Upper lobe of left lung (tissue), 6 donors: ENCODE results near the gene EPHB1. TPM values are rescaled to one million over a fixed set of nuclear protein-coding genes. Genes with fewer than 3 reads are reported as not detected.
A peak's percentile ranks its signal among the peaks of the same experiment; 100 is the strongest.
"Not testable (repeated sequence)": the region's sequence is repeated elsewhere in the genome, so short reads cannot be mapped to it uniquely, and the experiment has no call there.

ENCODE experiments used
- ATAC-seq, 2 donors: fragments of 200-7000 bp; cut with Tn5 transposase; one replicate each; pipeline ENCODE4 v1.9.1; 2022; ENCODE audit warnings: mild to moderate bottlenecking in 2 of 2, moderate library complexity in 2 of 2; ENCODE audit not compliant: low FRiP score in 2 of 2
- DNase-seq, 2 donors: peaks; one replicate each; pipeline ENCODE4 v3.0.0-alpha.2; 2019 to 2020
- H3K27ac ChIP-seq, 4 donors: fragments of 200-600 bp; sonication (generic); one replicate each; pipeline ENCODE4 v1.5.1; 2016 to 2019
- H3K27me3 ChIP-seq, 4 donors: fragments of 200-600 bp; sonication (generic); one replicate each; pipeline ENCODE4 v1.5.1; 2017 to 2019
- H3K36me3 ChIP-seq, 4 donors: fragments of 200-600 bp; sonication (generic); one replicate each; pipeline ENCODE4 v1.5.1; 2016 to 2019
- H3K4me1 ChIP-seq, 4 donors: fragments of 200-600 bp; sonication (generic); one replicate each; pipeline ENCODE4 v1.5.1; 2018 to 2019
- H3K4me3 ChIP-seq, 4 donors: fragments of 200-600 bp; sonication (generic); one replicate each; pipeline ENCODE4 v1.5.1; 2017 to 2019; ENCODE audit warnings: mild to moderate bottlenecking in 2 of 4, moderate library complexity in 1 of 4
- H3K9me3 ChIP-seq, 4 donors: fragments of 200-600 bp; sonication (generic); one replicate each; pipeline ENCODE4 v1.5.1; 2018 to 2019
- EP300 ChIP-seq, 4 donors: sonication (generic); formaldehyde crosslinking; IDR thresholded peaks; one replicate each; pipeline ENCODE4 v1.5.1; 2017; ENCODE audit warnings: antibody characterized with exemption in 4 of 4, control low read depth in 2 of 4
- POLR2A ChIP-seq, 4 donors: fragments of 450-650 bp; IDR thresholded peaks; one replicate each; pipeline ENCODE4 v1.5.1; 2016 to 2017; ENCODE audit warnings: antibody characterized with exemption in 4 of 4, mild to moderate bottlenecking in 2 of 4
- POLR2AphosphoS5 ChIP-seq, 2 donors: sonication (generic); formaldehyde crosslinking; IDR thresholded peaks; one replicate each; pipeline ENCODE4 v1.5.1; 2017; ENCODE audit warnings: antibody characterized with exemption in 2 of 2
- WGBS, 2 donors: methylation state at CpG; one replicate each; pipeline ENCODE4 v1.1.5; 2017 to 2018; 5-methylcytosine and 5-hydroxymethylcytosine counted together
- total RNA-seq, 6 donors: library from RNA; depleted of rRNA in 4 of 6; stranded (reverse); fragments of >200 nt in 4 of 6; gene quantifications; one replicate each; pipeline versions ENCODE4 v1.1.0 to v1.2.1, GENCODE V29; 2016 to 2021
- TF ChIP-seq, protein P1 (sequence below), 6 experiments: fragments of 450-650 bp in 4 of 6; fragments of 200-600 bp in 2 of 6; sonication (generic) in 2 of 6; IDR thresholded peaks; one replicate each; pipeline ENCODE4 v1.5.1; 2016 to 2019; ENCODE audit warnings: antibody characterized with exemption in 6 of 6
- donor health status: DM: no; HTN: no; CAD: no; lungs with moderate emphysema.
- donor health status: DM: no; HTN: yes; CAD: no; lungs with severe emphysema.

EPHB1 gene
- total RNA-seq, 6 donors from 2014 or later, result 1.3 to 14.6 (median 2.4) TPM; not detected in 1

DNA sequence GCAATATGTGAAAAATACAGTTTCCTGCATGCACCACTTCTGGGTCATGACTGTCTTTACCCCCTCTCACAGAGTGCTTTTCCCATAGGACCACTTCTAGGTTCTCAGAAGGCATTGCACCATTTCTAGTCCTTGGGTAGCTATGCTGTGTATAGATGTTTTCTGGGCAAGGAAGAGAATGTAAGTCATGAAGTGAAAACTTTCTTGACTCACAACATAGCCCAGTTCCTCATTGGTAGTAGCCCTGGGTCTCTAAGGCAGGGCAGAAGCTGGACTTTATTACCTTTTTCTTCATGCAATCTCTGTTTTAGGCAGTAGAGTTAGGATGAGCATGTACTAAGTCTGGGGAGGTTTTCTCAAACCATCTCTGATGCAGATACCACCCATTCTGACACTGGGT is 203.1 kb downstream of the EPHB1 start:
- TF ChIP-seq POLR2AphosphoS5 (IDR thresholded peaks at IDR 0.05), result no peak
- no peak for TF ChIP-seq POLR2A (IDR thresholded peaks at IDR 0.05)
- TF ChIP-seq, protein P1, sequence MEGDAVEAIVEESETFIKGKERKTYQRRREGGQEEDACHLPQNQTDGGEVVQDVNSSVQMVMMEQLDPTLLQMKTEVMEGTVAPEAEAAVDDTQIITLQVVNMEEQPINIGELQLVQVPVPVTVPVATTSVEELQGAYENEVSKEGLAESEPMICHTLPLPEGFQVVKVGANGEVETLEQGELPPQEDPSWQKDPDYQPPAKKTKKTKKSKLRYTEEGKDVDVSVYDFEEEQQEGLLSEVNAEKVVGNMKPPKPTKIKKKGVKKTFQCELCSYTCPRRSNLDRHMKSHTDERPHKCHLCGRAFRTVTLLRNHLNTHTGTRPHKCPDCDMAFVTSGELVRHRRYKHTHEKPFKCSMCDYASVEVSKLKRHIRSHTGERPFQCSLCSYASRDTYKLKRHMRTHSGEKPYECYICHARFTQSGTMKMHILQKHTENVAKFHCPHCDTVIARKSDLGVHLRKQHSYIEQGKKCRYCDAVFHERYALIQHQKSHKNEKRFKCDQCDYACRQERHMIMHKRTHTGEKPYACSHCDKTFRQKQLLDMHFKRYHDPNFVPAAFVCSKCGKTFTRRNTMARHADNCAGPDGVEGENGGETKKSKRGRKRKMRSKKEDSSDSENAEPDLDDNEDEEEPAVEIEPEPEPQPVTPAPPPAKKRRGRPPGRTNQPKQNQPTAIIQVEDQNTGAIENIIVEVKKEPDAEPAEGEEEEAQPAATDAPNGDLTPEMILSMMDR (IDR thresholded peaks at IDR 0.05), result no peak
- no peak for TF ChIP-seq EP300 (IDR thresholded peaks at IDR 0.05)
- Histone ChIP-seq H3K27me3 (no peaks in the 10 kb centered on the region), H3K4me1 (no peaks in the 10 kb centered on the region), H3K4me3 (no peak overlapping the region), H3K9me3 (no peaks in the 10 kb centered on the region), H3K27ac (no peak overlapping the region), H3K36me3 (no peaks in the 10 kb centered on the region)
- no peak for DNase-seq
- no peak for ATAC-seq

DNA sequence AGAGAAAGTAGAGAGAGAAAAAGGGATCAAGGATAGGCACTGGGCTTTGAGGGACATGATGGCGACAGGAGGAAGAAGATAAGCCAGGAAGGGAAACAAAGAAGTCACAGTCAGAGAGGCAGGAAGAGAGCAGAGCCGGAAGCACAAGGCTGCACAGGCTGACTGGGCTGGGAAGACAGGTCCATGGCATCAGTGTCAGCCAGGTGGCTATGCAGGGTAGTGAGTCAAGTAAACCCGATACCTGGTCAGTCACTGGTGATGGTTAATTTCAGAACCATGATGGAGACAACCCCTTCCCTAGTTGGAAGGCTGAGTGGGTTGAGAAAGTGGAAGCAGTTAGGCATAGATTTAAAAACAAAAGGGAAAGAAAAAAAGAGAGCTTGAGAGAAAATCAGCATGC is 203.8 kb downstream of the EPHB1 start:
- no peak for ATAC-seq
- H3K4me3 ChIP-seq, result no peak overlapping the region
- no peaks in the 10 kb centered on the region for H3K36me3 ChIP-seq
- no peaks in the 10 kb centered on the region for H3K4me1 ChIP-seq
- H3K27me3 ChIP-seq, result no peaks in the 10 kb centered on the region
- no peak for DNase-seq
- H3K27ac ChIP-seq, result no peak overlapping the region
- no peaks in the 10 kb centered on the region for H3K9me3 ChIP-seq
- WGBS, 2 donors, result 60 to 72% methylated on average over 3 of the region's 3 CpGs
- TF ChIP-seq, protein P1 (IDR thresholded peaks at IDR 0.05), result no peak
- TF ChIP-seq EP300 (IDR thresholded peaks at IDR 0.05), result no peak
- no peak for TF ChIP-seq POLR2AphosphoS5 (IDR thresholded peaks at IDR 0.05)
- TF ChIP-seq POLR2A (IDR thresholded peaks at IDR 0.05), result no peak

DNA sequence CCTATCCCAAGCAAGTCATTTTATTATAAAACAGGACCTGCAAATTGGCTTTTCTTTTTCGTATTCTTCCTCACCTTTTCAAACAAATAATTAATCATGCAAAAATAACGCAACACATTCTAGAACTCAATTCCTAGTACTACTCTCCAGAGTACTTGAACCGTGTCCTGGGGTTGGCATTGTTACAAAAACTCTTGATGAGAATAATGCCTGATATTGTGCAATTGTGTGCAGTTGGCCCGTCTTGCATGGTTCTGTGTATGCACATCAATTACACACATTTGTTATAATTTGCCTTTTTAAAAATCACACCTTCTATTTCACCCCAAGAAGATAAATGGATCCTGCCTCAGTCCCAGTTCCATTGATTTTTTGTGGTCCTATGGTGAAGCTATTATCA is 205.4 kb downstream of the EPHB1 start:
- Histone ChIP-seq H3K4me3 (no peak overlapping the region), H3K27ac (no peak overlapping the region), H3K36me3 (no peaks in the 10 kb centered on the region), H3K27me3 (no peaks in the 10 kb centered on the region), H3K4me1 (no peaks in the 10 kb centered on the region), H3K9me3 (no peaks in the 10 kb centered on the region)
- 40 to 47% methylated on average over 4 of the region's 4 CpGs for WGBS, 2 donors
- peak in 1 of 2 donors; percentile 48 for DNase-seq
- ATAC-seq, result no peak
- TF ChIP-seq EP300 (IDR thresholded peaks at IDR 0.05), result no peak
- TF ChIP-seq, protein P1 (IDR thresholded peaks at IDR 0.05), result no peak
- no peak for TF ChIP-seq POLR2AphosphoS5 (IDR thresholded peaks at IDR 0.05)
- no peak for TF ChIP-seq POLR2A (IDR thresholded peaks at IDR 0.05)

DNA sequence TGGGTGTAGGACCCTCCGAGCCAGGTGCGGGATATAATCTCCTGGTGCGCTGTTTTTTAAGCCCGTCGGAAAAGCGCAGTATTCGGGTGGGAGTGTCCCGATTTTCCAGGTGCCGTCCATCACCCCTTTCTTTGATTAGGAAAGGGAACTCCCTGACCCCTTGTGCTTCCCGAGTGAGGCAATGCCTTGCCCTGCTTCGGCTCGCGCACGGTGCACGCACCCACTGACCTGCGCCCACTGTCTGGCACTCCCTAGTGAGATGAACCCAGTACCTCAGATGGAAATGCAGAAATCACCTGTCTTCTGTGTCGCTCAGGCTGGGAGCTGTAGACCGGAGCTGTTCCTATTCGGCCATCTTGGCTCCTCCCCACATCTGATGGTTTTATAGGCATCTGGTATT is 210.6 kb downstream of the EPHB1 start:
- not testable (repeated sequence) for H3K27ac ChIP-seq, H3K4me3 ChIP-seq, H3K27me3 ChIP-seq, ATAC-seq, H3K9me3 ChIP-seq, H3K36me3 ChIP-seq, H3K4me1 ChIP-seq
- peak in 1 of 2 donors; percentile 52 for DNase-seq
- WGBS, 2 donors, result 98 to 99% methylated on average over 13 to 19 of the region's 19 CpGs

DNA sequence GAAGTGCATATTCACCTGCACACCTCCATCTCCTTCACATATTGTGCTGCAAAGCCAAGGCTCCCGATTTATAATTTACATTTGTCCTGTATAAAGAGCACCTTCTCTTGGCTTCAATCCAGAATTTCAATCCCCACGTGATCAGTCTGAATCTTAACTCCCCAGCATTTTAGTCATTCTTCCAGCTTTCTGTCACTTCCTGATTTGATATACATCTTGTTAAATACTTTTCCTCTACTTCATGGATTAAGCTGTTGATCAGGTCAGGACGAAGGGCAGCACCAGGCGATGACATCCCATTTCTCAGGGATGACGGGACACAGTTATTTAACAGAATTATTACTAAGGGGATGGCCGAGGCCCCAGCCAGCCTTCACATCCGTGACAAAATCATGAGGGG is 212.5 kb downstream of the EPHB1 start:
- TF ChIP-seq, protein P1 (IDR thresholded peaks at IDR 0.05), result no peak
- TF ChIP-seq EP300 (IDR thresholded peaks at IDR 0.05), result no peak
- no peak for TF ChIP-seq POLR2A (IDR thresholded peaks at IDR 0.05)
- TF ChIP-seq POLR2AphosphoS5 (IDR thresholded peaks at IDR 0.05), result no peak
- WGBS, 2 donors, result 62 to 64% methylated on average over 7 of the region's 7 CpGs

More for the DNA sequence above, 212.5 kb downstream of the EPHB1 start:
- H3K36me3 ChIP-seq, result no peaks in the 10 kb centered on the region
- no peaks in the 10 kb centered on the region for H3K4me1 ChIP-seq
- H3K4me3 ChIP-seq, result no peak overlapping the region
- no peak for ATAC-seq
- DNase-seq, result no peak
- H3K27ac ChIP-seq, result no peak overlapping the region
- H3K9me3 ChIP-seq, result no peaks in the 10 kb centered on the region
- no peaks in the 10 kb centered on the region for H3K27me3 ChIP-seq
